ENCODE data around the gene ZNF521.

The ZNF521 gene

DNA sequence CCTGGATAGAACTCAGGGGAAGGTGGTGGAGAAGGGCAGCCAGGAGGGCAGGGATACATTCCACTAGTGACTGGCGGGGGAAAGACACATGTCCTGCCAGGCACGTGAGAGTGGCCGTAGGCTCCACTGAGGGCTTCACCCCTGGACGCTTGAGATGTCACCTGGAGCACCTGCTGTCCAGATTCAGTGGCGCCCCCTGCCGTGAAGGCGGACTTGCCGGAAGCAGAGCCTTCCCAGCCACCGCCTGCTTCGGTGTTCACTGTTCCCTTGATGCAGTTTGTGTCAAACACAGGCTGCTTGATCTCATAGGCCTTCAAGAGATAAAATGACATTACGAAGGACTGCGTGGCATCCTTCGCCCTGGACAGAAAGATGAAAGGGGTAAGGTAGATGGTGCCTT lies 335.3 kb downstream of the ZNF521 start:
- no peak for DNase-seq

DNA sequence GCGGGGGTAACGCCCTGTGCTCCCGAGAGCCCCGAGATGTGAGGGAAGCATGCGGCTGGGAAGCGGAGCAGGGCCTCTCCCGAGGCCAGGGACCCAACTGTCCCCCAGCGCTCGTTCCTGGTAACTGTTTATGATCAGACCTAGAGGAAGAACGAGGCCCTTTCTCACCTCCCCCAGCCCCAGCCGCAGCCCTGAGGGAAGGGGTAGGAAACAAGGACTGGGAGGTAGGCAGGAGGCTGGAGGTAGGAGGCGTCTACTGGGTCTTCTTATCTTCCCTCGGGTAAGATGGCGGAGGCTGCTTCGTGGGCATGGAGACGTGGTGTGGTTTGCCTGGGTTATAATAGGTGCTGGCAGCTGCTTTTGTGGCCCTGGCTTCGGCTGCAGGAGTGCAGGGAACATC lies 335.8 kb downstream of the ZNF521 start:
- no peak for DNase-seq
